CD14-positive monocyte (primary cell): Measurements from ENCODE around the gene MFSD8. TPM values are rescaled to one million over a fixed set of nuclear protein-coding genes. Genes with fewer than 3 reads are reported as not detected.

ENCODE experiments used
- DNase-seq, 3 donors: peaks; one replicate each; pipeline ENCODE4 v3.0.0-alpha.2; 2011 to 2022
- H2AFZ ChIP-seq: 2 replicates; pipeline ENCODE4 v1.6.0; 2012; ENCODE audit warnings: mild to moderate bottlenecking, low read depth, low read length, inconsistent platforms; ENCODE audit not compliant: insufficient read depth, poor library complexity, severe bottlenecking
- H3K27ac ChIP-seq, 2 donors: 1 replicate in 1 of 2; 2 replicates in 1 of 2; pipeline ENCODE4 v1.5.1; 2012 to 2013; ENCODE audit warnings: low read length in 2 of 2, control low read depth in 1 of 2, inconsistent platforms in 1 of 2, low read depth in 1 of 2, mild to moderate bottlenecking in 1 of 2
- H3K27me3 ChIP-seq, 2 donors: one replicate each; pipeline versions ENCODE4 v1.6.0 to v1.6.1; 2011 to 2013; ENCODE audit warnings: low read length in 2 of 2; ENCODE audit not compliant: control insufficient read depth in 2 of 2, insufficient read depth in 2 of 2
- H3K36me3 ChIP-seq, 2 donors: replicated peaks in 1 of 2; 1 replicate in 1 of 2; 2 replicates in 1 of 2; pipeline versions ENCODE4 v1.5.1 to v1.6.1; 2012 to 2013; ENCODE audit warnings: low read length in 2 of 2, control low read depth in 1 of 2, inconsistent platforms in 1 of 2, mild to moderate bottlenecking in 1 of 2; ENCODE audit not compliant: insufficient read depth in 2 of 2, control insufficient read depth in 1 of 2
- H3K4me1 ChIP-seq, 2 donors: 1 replicate in 1 of 2; 2 replicates in 1 of 2; pipeline versions ENCODE4 v1.5.1 to v1.6.1; 2012 to 2013; ENCODE audit warnings: low read length in 2 of 2, control low read depth in 1 of 2, inconsistent platforms in 1 of 2, mild to moderate bottlenecking in 1 of 2, moderate library complexity in 1 of 2; ENCODE audit not compliant: insufficient read depth in 2 of 2, control insufficient read depth in 1 of 2
- H3K4me2 ChIP-seq: replicated peaks from 2 replicates; pipeline ENCODE3; 2012; ENCODE audit warnings: low read length, moderate library complexity, mild to moderate bottlenecking; ENCODE audit not compliant: poor library complexity, severe bottlenecking; ENCODE audit errors: extremely low read depth
- H3K4me3 ChIP-seq, 3 experiments: fragments of 200-600 bp in 1 of 3; sonication (generic) in 1 of 3; replicated peaks in 1 of 3; 1 replicate in 2 of 3; 2 replicates in 1 of 3; pipeline ENCODE4 v1.5.1; 2011 to 2013; ENCODE audit warnings: low read length in 3 of 3, mild to moderate bottlenecking in 3 of 3, control low read depth in 2 of 3, low read depth in 2 of 3, inconsistent platforms in 1 of 3, moderate library complexity in 1 of 3
- H3K79me2 ChIP-seq: 2 replicates; pipeline ENCODE4 v1.6.0; 2012; ENCODE audit warnings: mild to moderate bottlenecking, control low read depth, inconsistent platforms, low read length, moderate library complexity; ENCODE audit not compliant: insufficient read depth
- H3K9ac ChIP-seq: 2 replicates; pipeline ENCODE4 v1.6.0; 2017; ENCODE audit warnings: low read length, mild to moderate bottlenecking; ENCODE audit not compliant: insufficient read depth, poor library complexity, severe bottlenecking
- H3K9me3 ChIP-seq, 2 donors: replicated peaks in 1 of 2; 1 replicate in 1 of 2; 2 replicates in 1 of 2; pipeline versions ENCODE4 v1.5.1 to v1.6.1; 2012 to 2013; ENCODE audit warnings: low read length in 2 of 2, control low read depth in 1 of 2; ENCODE audit not compliant: control insufficient read depth in 1 of 2, insufficient read depth in 1 of 2
- H4K20me1 ChIP-seq: 2 replicates; pipeline ENCODE4 v1.6.0; 2012; ENCODE audit warnings: mild to moderate bottlenecking, low read length, control low read depth, moderate library complexity; ENCODE audit not compliant: insufficient read depth
- H3K27ac Mint-ChIP-seq, 7 donors: one replicate each; pipeline ENCODE4 v1.8.0; 2020; ENCODE audit warnings: mild to moderate bottlenecking in 7 of 7, mixed read lengths in 7 of 7, moderate library complexity in 6 of 7, inconsistent platforms in 2 of 7
- H3K27me3 Mint-ChIP-seq, 3 donors: one replicate each; pipeline ENCODE4 v1.8.0; 2021 to 2022; ENCODE audit warnings: low read depth in 3 of 3, mild to moderate bottlenecking in 3 of 3, mixed read lengths in 3 of 3, moderate library complexity in 3 of 3, inconsistent platforms in 1 of 3
- H3K36me3 Mint-ChIP-seq, 2 donors: one replicate each; pipeline ENCODE4 v1.8.0; 2020; ENCODE audit warnings: mixed read lengths in 2 of 2, inconsistent platforms in 1 of 2, mild to moderate bottlenecking in 1 of 2
- H3K4me1 Mint-ChIP-seq: one replicate; pipeline ENCODE4 v1.8.0; 2020; ENCODE audit warnings: mild to moderate bottlenecking, mixed read lengths
- H3K4me3 Mint-ChIP-seq, 2 donors: one replicate each; pipeline ENCODE4 v1.8.0; 2020; ENCODE audit warnings: mild to moderate bottlenecking in 2 of 2, mixed read lengths in 2 of 2, moderate library complexity in 1 of 2
- H3K9me3 Mint-ChIP-seq, 7 donors: one replicate each; pipeline ENCODE4 v1.8.0; 2020 to 2022; ENCODE audit warnings: mixed read lengths in 7 of 7, mild to moderate bottlenecking in 6 of 7, moderate library complexity in 6 of 7, inconsistent platforms in 2 of 7
- CTCF ChIP-seq: fragments of 200-600 bp; IDR thresholded peaks from one replicate; pipeline ENCODE4 v1.8.0; 2022; ENCODE audit warnings: antibody characterized with exemption, mild to moderate bottlenecking
- WGBS: methylation state at CpG from one replicate; pipeline ENCODE4 v1.1.5; 2013; ENCODE audit warnings: missing lambda C conversion rate; ENCODE audit not compliant: insufficient coverage; 5-methylcytosine and 5-hydroxymethylcytosine counted together
- intact Hi-C, 2 donors: fragments of 100-400 bp; cut with micrococcal nuclease; formaldehyde crosslinking; loops; one replicate each; pipeline versions ENCODE4 v1.15.0 to v1.15.1; 2023
- polyA plus RNA-seq, 3 donors: library from polyadenylated mRNA; depleted of rRNA in 1 of 3; unstranded in 2 of 3; stranded (reverse) in 1 of 3; fragments of 300-500 nt in 2 of 3; fragments of >200 nt in 1 of 3; fragmentation: Illumina TruSeq in 2 of 3; gene quantifications; 1 replicate in 2 of 3; 2 replicates in 1 of 3; pipeline ENCODE4 v1.2.3, GENCODE V29; 2012 to 2021

Gene MFSD8
- polyA plus RNA-seq, 3 donors = 7.0 to 15.8 (median 14.2) TPM

GRCh38 chr4:127922226-127922625 lies 42.7 kb downstream of the MFSD8 start:
- no peak overlapping the region for H3K4me3 Mint-ChIP-seq
- H3K9ac ChIP-seq = no peak overlapping the region
- peaks cover 31 to 67% of the 10 kb centered on the region in 2 donors for H3K36me3 ChIP-seq
- H3K79me2 ChIP-seq = no peaks in the 10 kb centered on the region
- intact Hi-C loops = no loop called here
- no peak overlapping the region for H2AFZ ChIP-seq
- WGBS = no CpG with 5 or more reads among the region's 2 CpGs
- no peaks in the 10 kb centered on the region for H3K4me1 ChIP-seq
- no peaks in the 10 kb centered on the region for H3K4me1 Mint-ChIP-seq
- no peak for TF ChIP-seq CTCF
- H3K4me2 ChIP-seq = no peak overlapping the region
- no peak overlapping the region for H3K27ac Mint-ChIP-seq
- peaks cover 0 to 4% (median 0%) of the 10 kb centered on the region in 7 donors for H3K9me3 Mint-ChIP-seq
- H3K27me3 ChIP-seq = no peaks in the 10 kb centered on the region
- DNase-seq = no peak
- no peaks in the 10 kb centered on the region for H4K20me1 ChIP-seq
- H3K36me3 Mint-ChIP-seq = peaks cover 52 to 60% of the 10 kb centered on the region in 2 donors
- no peaks in the 10 kb centered on the region for H3K9me3 ChIP-seq
- no peak overlapping the region for H3K4me3 ChIP-seq
- H3K27me3 Mint-ChIP-seq = no peaks in the 10 kb centered on the region
- no peak overlapping the region for H3K27ac ChIP-seq

GRCh38 chr4:127920521-127920920 lies 44.5 kb downstream of the MFSD8 start:
- H3K27me3 ChIP-seq = no peaks in the 10 kb centered on the region
- H3K9ac ChIP-seq = no peak overlapping the region
- Mint-ChIP-seq H3K27me3 (no peaks in the 10 kb centered on the region), H3K4me3 (no peak overlapping the region), H3K4me1 (no peaks in the 10 kb centered on the region), H3K9me3 (peaks cover 0 to 1% (median 0%) of the 10 kb centered on the region in 7 donors), H3K36me3 (peaks cover 48 to 52% of the 10 kb centered on the region in 2 donors), H3K27ac (no peak overlapping the region)
- peaks cover 31 to 56% of the 10 kb centered on the region in 2 donors for H3K36me3 ChIP-seq
- no peak overlapping the region for H3K4me2 ChIP-seq
- no CpG with 5 or more reads among the region's 3 CpGs for WGBS
- H4K20me1 ChIP-seq = no peaks in the 10 kb centered on the region
- intact Hi-C loops = no loop called here
- no peak for TF ChIP-seq CTCF
- no peaks in the 10 kb centered on the region for H3K9me3 ChIP-seq
- H3K79me2 ChIP-seq = no peaks in the 10 kb centered on the region
- no peak for DNase-seq
- no peaks in the 10 kb centered on the region for H3K4me1 ChIP-seq
- H2AFZ ChIP-seq = no peak overlapping the region
- no peak overlapping the region for H3K4me3 ChIP-seq
- H3K27ac ChIP-seq = no peak overlapping the region
